Femur (tissue), 1 donor: ENCODE data around the gene CCDC179.

Experiments used
- DNase-seq: peaks from one replicate; pipeline ENCODE4 v3.0.0-alpha.2; 2017

Gene CCDC179

DNA sequence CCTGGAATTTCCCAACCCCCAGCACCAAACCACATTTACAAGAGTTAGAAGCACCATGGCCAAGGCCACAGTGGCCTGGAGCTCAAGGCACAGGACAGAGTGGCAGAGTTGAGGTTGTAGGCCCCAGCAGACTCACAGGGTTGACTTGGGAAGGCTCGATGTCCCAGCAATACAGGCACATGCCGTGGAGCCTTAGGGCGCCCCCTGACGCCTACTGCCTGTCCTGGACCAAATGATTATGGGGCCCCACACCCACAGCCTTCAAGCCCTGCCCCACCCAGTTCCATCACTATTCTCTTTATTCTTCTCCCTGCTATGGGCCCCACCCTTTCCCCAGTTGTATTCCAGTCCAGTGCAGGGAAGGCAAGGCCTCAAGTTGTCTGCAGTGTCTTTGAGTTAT is at the start of gene CCDC179:
Gene CCDC179, minus strand, starts transcription at position 234 of the 400 bp plus-strand sequence. Its CDS starts 53 bp downstream, at position 181.
- DNase-seq: no peak

GRCh38 chr11:22903782-22904181 is 43.5 kb upstream of the CCDC179 start:
- DNase-seq: no peak

- no peak for DNase-seq
Measured at GRCh38 chr11:22901603-22902002, 41.3 kb upstream of the CCDC179 start.

GRCh38 chr11:22900764-22901486 is 40.7 kb upstream of the CCDC179 start:
- DNase-seq: no peak

- no peak for DNase-seq
Measured at GRCh38 chr11:22898036-22898435, 37.8 kb upstream of the CCDC179 start.

DNA sequence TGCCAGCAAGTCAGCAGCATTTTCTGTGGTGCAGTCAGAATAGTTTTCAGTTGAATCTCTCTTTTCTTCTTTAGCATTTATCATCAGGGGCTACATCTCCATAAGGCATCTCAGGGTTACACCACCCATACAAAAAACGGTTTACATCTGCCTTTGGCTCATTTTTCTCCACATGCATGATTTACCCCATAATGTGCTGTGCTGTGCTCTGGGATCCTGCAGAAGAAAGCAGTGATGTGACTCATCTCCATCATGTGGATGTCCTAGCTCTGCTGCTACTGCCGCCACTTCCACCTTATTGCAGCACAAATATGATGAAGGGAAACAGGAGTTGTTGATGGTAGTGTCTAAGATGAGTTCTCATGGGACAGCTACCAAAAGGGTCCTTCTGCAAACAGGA is 30.0 kb upstream of the CCDC179 start:
- DNase-seq: no peak

DNA sequence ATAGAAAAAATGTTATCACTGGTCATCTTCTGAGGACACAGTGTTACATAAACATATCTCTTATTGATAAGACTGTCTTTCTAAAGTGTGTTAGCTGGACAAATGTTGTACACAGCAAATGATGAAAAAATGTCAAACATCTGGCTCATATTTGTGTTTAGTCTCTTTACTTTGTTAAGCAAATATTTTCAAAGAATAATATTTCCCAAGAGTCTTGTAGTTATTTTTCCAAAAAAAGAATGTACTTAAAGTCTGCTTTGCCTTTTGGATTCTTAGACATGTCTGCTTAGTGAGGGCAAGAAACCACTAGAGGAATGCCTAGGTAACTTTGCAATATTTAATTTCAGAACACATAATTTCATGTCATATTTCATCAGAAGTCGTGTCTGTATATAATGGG is 23.9 kb upstream of the CCDC179 start:
- no peak for DNase-seq

GRCh38 chr11:22879630-22880029 is 19.4 kb upstream of the CCDC179 start:
- DNase-seq: no peak

- no peak for DNase-seq
Measured at GRCh38 chr11:22878604-22879003, 18.3 kb upstream of the CCDC179 start.

DNA sequence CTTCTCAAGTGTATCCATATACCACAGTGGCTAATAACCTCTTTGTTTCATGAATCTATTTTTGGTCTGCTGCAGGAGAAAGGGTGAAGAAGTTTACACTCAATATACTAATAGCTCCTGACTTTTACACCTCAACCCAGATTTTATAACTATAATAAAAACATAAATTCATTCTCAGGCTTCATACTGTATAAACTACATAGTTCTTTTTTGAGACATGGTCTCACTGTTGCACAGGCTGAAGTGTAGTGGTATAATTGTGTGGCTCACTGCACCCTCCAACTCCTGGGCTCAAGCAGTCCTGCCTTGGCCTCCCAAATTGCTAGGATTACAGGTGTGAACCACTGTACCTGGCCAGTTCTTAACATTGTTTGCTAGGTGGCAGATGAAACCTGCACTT is 17.8 kb upstream of the CCDC179 start:
- no peak for DNase-seq

- peak; percentile 74 for DNase-seq
Measured at GRCh38 chr11:22875869-22876473, 15.7 kb upstream of the CCDC179 start.

- DNase-seq: no peak
Measured at GRCh38 chr11:22869325-22869724, 9.1 kb upstream of the CCDC179 start.

DNA sequence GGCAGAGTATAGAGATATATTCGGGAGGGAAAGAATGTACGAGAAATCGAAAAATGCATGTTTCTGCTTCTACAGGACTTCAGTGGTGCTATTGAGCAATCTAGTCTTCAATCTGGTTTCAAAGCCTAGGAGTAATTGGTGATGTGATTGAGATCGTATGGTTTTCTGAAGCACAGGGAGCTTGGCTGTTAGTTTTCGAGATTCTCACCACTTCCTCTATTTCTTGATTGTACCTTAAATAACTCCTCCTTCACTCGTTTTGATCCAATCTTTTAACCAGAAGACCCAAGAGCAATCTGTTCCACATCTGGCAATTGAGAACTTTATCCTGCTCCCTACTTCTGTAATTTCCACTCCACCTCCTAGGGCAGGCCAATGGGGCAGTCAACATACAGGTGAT is 518 bp downstream of the CCDC179 start:
- DNase-seq: no peak

DNA sequence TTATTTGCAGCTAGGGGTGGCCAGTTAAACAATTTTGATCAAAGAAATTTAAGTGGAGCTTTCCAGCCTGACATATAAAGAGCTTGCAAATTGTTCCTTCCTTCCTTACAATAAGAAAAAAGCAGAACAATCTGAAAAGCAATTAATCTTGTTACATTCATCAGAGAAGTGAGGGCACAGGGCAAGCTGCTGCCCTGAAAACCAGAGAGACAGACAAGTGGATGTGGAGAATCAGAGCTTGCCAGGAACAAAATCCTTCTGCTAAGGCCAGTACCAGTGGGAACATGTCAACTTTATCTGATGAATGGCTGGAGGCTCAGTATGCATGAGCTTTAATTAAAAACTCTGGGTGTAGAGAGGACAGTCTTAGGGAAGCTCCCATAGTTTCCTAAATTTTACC is 8.8 kb downstream of the CCDC179 start:
- no peak for DNase-seq

DNA sequence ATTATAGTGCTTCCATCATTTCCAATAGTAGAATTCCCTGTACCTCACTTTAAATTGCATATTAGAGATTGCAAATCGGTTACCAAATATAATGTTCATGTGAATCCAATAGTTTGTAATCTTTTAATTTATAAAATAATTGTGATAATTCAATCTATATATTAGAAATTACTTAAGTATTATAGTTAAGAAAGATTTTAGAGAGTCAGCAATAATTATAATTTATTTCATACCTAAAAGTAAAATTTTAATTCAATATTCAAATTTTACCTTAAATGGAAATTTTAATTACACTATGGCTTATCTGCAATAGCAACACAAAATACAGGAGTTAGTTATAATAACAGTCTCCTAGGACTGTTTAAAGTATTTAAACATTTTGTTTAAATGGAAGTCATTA is 13.5 kb downstream of the CCDC179 start:
- DNase-seq: no peak

- DNase-seq: no peak
Measured at GRCh38 chr11:22832315-22833015, 27.8 kb downstream of the CCDC179 start.

DNA sequence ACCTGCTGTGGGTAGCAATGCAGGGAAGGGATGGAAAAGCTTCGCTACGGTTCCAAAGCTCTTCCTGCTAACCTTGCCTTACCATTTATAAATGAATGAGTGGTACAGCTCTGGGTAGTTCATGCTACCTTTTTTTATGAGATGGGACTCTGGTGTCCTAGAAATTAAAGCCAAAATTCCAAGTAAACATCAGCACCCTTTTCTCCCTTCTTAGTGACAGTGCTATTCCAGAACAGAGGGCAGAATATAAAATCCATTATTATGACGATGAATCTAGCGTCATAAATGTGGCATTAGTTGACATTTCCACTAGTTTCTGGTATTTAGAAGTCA is 30.2 kb downstream of the CCDC179 start:
- no peak for DNase-seq

- peak; percentile 95 for DNase-seq
Measured at GRCh38 chr11:22829231-22830081, 30.8 kb downstream of the CCDC179 start, which contains the start of gene SVIP. Gene SVIP, minus strand, starts transcription at chr11:22829801. Its CDS starts 53 bp downstream, at chr11:22829748.

DNA sequence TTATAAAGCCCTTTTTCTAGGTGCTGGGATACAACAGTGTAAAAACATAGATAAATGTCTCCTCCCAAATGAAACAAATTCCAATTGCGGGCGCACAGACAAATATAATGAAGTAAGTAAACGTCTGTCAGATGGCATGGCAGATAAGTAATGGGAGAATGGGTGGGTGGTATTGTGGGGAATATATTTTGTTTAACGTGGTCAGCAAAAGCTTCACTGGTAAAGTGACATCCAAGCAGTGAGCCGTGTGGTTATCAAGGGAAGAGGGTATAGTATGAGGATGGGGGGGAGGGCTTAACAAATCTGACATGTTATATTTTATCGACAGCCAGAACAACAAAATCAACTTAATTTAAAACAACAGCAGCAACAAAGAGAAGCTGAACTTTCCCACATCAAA is 31.9 kb downstream of the CCDC179 start:
- DNase-seq: no peak

DNA sequence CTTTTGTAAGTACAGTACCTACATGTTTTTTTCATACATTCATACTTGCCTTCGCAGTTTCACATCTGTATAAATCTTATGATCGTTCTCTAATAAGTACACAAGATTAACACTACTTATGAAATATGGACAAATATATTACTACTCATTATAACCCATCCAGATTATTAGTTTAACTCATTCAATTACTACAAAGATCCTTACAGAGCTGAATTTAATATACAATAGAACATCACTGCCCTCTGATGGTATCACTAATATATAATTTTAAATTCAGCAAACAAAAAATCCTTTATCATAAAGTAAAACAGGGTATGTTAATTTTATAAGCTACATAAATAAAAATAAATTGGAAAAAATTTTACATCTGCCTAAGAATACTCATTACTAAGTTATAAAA is 38.1 kb downstream of the CCDC179 start:
- DNase-seq: no peak

DNA sequence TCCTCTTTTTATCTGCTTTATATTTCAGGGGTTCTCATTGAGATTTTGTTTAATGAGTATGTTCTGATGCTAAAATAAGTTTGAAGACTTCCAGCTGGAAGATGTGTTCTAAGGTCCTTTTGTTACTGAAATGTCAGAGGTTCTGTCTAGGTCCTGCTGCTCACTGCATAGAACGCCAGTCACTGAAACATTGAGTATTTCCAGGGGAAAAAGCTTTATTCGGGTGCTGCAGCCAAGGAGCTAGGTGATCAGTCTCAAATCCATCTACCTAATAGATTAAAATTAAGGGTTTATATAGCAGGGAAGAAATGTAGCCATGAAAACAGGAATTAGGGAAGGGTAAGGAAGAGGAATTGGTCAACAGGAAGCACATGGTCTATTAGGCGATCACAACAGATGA is 50.4 kb downstream of the CCDC179 start:
- DNase-seq: no peak

- DNase-seq: no peak
Measured at GRCh38 chr11:22808571-22809197, 51.6 kb downstream of the CCDC179 start.
